Adrenal gland (tissue), 12 donors: ENCODE data around the gene AKR1C8. TPM values are rescaled to one million over a fixed set of nuclear protein-coding genes. Genes with fewer than 3 reads are reported as not detected.

Experiments used
- DNase-seq, 7 donors: peaks; one replicate each; pipeline ENCODE4 v3.0.0-alpha.2; 2019 to 2020
- H3K27ac ChIP-seq, 5 donors: fragments of 200-600 bp; sonication (generic) in 4 of 5; 1 replicate in 3 of 5; 2 replicates in 2 of 5; pipeline versions ENCODE4 v1.5.1 to v1.8.0; 2016 to 2020; ENCODE audit warnings: mild to moderate bottlenecking in 1 of 5
- H3K27me3 ChIP-seq: fragments of 200-600 bp; 2 replicates; pipeline ENCODE4 v1.8.0; 2021
- H3K36me3 ChIP-seq, 2 donors: fragments of 200-600 bp; replicated peaks in 1 of 2; 1 replicate in 1 of 2; 2 replicates in 1 of 2; pipeline versions ENCODE4 v1.5.1 to v1.8.0; 2018 to 2022
- H3K4me1 ChIP-seq, 2 donors: fragments of 200-600 bp; replicated peaks in 1 of 2; 1 replicate in 1 of 2; 2 replicates in 1 of 2; pipeline versions ENCODE4 v1.5.1 to v1.8.0; 2018 to 2021
- H3K4me3 ChIP-seq, 4 donors: fragments of 200-600 bp; sonication (generic) in 3 of 4; one replicate each; pipeline ENCODE4 v1.5.1; 2016 to 2018
- H3K9me3 ChIP-seq, 3 donors: fragments of 200-600 bp; sonication (generic) in 1 of 3; replicated peaks in 1 of 3; 1 replicate in 2 of 3; 2 replicates in 1 of 3; pipeline versions ENCODE4 v1.5.1 to v1.8.0; 2016 to 2021
- CTCF ChIP-seq, 6 experiments: fragments of 450-650 bp in 4 of 6; fragments of 200-600 bp in 2 of 6; sonication (generic) in 1 of 6; IDR thresholded peaks; 1 replicate in 5 of 6; 2 replicates in 1 of 6; pipeline versions ENCODE4 v1.5.1 to v1.8.0; 2016 to 2021; ENCODE audit warnings: antibody characterized with exemption in 6 of 6, mild to moderate bottlenecking in 2 of 6, moderate library complexity in 1 of 6
- POLR2A ChIP-seq, 2 donors: fragments of 450-650 bp; IDR thresholded peaks; one replicate each; pipeline ENCODE4 v1.6.1; 2017; ENCODE audit warnings: antibody characterized with exemption in 2 of 2, mild to moderate bottlenecking in 2 of 2, moderate library complexity in 1 of 2
- WGBS, 4 donors: extraction: QIAGEN DNeasy Blood & Tissue Kit in 2 of 4; methylation state at CpG; one replicate each; pipeline versions ENCODE4 v1.1.5 to v1.1.7; 2013 to 2017; 5-methylcytosine and 5-hydroxymethylcytosine counted together
- intact Hi-C, 2 donors: fragments of 100-400 bp; cut with DNase I; formaldehyde crosslinking; loops; one replicate each; pipeline versions ENCODE4 v1.14.1 to v1.15.0; 2022 to 2023
- polyA plus RNA-seq, 3 donors: library from polyadenylated mRNA; stranded (reverse); fragments of 200-250 nt in 2 of 3; fragments of 350-450 nt in 1 of 3; fragmentation: Illumina TruSeq in 1 of 3; extraction: RNeasy Lipid Tissue Mini Kit (QIAGEN cat#74804) in 1 of 3; gene quantifications; one replicate each; pipeline ENCODE4 v1.2.3, GENCODE V29; 2013 to 2014
- total RNA-seq, 9 donors: library from RNA; depleted of rRNA in 4 of 9; stranded (reverse); fragments of >200 nt in 4 of 9; fragments of 120-200 nt in 1 of 9; fragmentation: NEBNext Ultra II Directional in 1 of 9; extraction: Animal tissue kit (Norgen Biotek cat#: 25700) in 1 of 9; gene quantifications; one replicate each; pipeline versions ENCODE4 v1.1.0 to v1.2.4, GENCODE V29; 2013 to 2023
- donor health status: healthy with polysubstance abuse.
- donor health status: Bipolar disorder and iron deficiency.
- donor health status: DM: yes; HTN: yes; CAD: no.
- donor health status: DM: no; HTN: no; CAD: no.
- donor health status: DM: no; HTN: no; CAD: no.
- donor health status: DM: yes; HTN: yes; CAD: no.

Gene AKR1C8
- total and polyA plus RNA-seq, 12 donors, result not detected

GRCh38 chr10:5108658-5109416 lies 76.1 kb downstream of the AKR1C8 start:
- no peaks in the 10 kb centered on the region for H3K27me3 ChIP-seq
- no peak overlapping the region for H3K27ac ChIP-seq
- WGBS, 4 donors, result 31 to 43% (median 41%) methylated on average over 3 of the region's 3 CpGs
- no peaks in the 10 kb centered on the region for H3K9me3 ChIP-seq
- no peak for TF ChIP-seq POLR2A (IDR thresholded peaks at IDR 0.05)
- TF ChIP-seq CTCF (IDR thresholded peaks at IDR 0.05), result no peak
- intact Hi-C loops, result loop anchor here in 1 of 2 donors (10.0 kb wide), 1 partner anchor 264 kb away; no protein-coding TSS in a partner anchor
- peaks cover 0 to 17% of the 10 kb centered on the region in 2 donors for H3K36me3 ChIP-seq
- H3K4me3 ChIP-seq, result no peak overlapping the region
- no peaks in the 10 kb centered on the region for H3K4me1 ChIP-seq
- DNase-seq, result no peak

- Histone ChIP-seq H3K4me3 (no peak overlapping the region), H3K27me3 (no peaks in the 10 kb centered on the region), H3K27ac (no peak overlapping the region), H3K36me3 (peaks cover 0 to 24% of the 10 kb centered on the region in 2 donors), H3K9me3 (no peaks in the 10 kb centered on the region), H3K4me1 (no peaks in the 10 kb centered on the region)
- TF ChIP-seq POLR2A (IDR thresholded peaks at IDR 0.05) (no peak), CTCF (IDR thresholded peaks at IDR 0.05) (no peak)
- DNase-seq, result no peak
- intact Hi-C loops, result loop anchor here in 1 of 2 donors (10.0 kb wide), 1 partner anchor 263 kb away; no protein-coding TSS in a partner anchor
- WGBS, 4 donors, result 51 to 68% (median 60%) methylated on average over 7 to 8 of the region's 8 CpGs
Observed at GRCh38 chr10:5107860-5108526, 77.0 kb downstream of the AKR1C8 start.

- H3K36me3 ChIP-seq, result peaks cover 0 to 24% of the 10 kb centered on the region in 2 donors
- no peaks in the 10 kb centered on the region for H3K4me1 ChIP-seq
- no peaks in the 10 kb centered on the region for H3K27me3 ChIP-seq
- no peak overlapping the region for H3K4me3 ChIP-seq
- WGBS, 4 donors, result 67 to 100% (median 70%) methylated on average over 1 of the region's 1 CpG
- TF ChIP-seq POLR2A (IDR thresholded peaks at IDR 0.05) (no peak), CTCF (IDR thresholded peaks at IDR 0.05) (no peak)
- H3K9me3 ChIP-seq, result no peaks in the 10 kb centered on the region
- H3K27ac ChIP-seq, result no peak overlapping the region
- no peak for DNase-seq
- intact Hi-C loops, result loop anchor here in 1 of 2 donors (10.0 kb wide), 1 partner anchor 262 kb away; no protein-coding TSS in a partner anchor
Observed at GRCh38 chr10:5106553-5106952, 78.4 kb downstream of the AKR1C8 start.

- Histone ChIP-seq H3K27ac (no peak overlapping the region), H3K36me3 (peaks cover 0 to 24% of the 10 kb centered on the region in 2 donors), H3K4me3 (no peak overlapping the region), H3K4me1 (no peaks in the 10 kb centered on the region), H3K9me3 (no peaks in the 10 kb centered on the region), H3K27me3 (no peaks in the 10 kb centered on the region)
- WGBS, 4 donors, result 86 to 100% (median 95%) methylated on average over 1 of the region's 1 CpG
- TF ChIP-seq CTCF (IDR thresholded peaks at IDR 0.05), result no peak
- intact Hi-C loops, result loop anchor here in 1 of 2 donors (10.0 kb wide), 1 partner anchor 261 kb away; no protein-coding TSS in a partner anchor
- DNase-seq, result peak; percentile 20 to 66 (median 52)
Observed at GRCh38 chr10:5105626-5106025, 79.3 kb downstream of the AKR1C8 start.
